Measurements from ENCODE around the gene CLEC16A.

The CLEC16A gene, protein sequence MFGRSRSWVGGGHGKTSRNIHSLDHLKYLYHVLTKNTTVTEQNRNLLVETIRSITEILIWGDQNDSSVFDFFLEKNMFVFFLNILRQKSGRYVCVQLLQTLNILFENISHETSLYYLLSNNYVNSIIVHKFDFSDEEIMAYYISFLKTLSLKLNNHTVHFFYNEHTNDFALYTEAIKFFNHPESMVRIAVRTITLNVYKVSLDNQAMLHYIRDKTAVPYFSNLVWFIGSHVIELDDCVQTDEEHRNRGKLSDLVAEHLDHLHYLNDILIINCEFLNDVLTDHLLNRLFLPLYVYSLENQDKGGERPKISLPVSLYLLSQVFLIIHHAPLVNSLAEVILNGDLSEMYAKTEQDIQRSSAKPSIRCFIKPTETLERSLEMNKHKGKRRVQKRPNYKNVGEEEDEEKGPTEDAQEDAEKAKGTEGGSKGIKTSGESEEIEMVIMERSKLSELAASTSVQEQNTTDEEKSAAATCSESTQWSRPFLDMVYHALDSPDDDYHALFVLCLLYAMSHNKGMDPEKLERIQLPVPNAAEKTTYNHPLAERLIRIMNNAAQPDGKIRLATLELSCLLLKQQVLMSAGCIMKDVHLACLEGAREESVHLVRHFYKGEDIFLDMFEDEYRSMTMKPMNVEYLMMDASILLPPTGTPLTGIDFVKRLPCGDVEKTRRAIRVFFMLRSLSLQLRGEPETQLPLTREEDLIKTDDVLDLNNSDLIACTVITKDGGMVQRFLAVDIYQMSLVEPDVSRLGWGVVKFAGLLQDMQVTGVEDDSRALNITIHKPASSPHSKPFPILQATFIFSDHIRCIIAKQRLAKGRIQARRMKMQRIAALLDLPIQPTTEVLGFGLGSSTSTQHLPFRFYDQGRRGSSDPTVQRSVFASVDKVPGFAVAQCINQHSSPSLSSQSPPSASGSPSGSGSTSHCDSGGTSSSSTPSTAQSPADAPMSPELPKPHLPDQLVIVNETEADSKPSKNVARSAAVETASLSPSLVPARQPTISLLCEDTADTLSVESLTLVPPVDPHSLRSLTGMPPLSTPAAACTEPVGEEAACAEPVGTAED

GRCh38 chr16:10944249-10945064, at the start of gene CLEC16A:
Gene CLEC16A, plus strand, starts transcription at chr16:10944564. Its CDS starts 154 bp downstream, at chr16:10944718.
- peak; percentile 84 for DNase-seq

DNA sequence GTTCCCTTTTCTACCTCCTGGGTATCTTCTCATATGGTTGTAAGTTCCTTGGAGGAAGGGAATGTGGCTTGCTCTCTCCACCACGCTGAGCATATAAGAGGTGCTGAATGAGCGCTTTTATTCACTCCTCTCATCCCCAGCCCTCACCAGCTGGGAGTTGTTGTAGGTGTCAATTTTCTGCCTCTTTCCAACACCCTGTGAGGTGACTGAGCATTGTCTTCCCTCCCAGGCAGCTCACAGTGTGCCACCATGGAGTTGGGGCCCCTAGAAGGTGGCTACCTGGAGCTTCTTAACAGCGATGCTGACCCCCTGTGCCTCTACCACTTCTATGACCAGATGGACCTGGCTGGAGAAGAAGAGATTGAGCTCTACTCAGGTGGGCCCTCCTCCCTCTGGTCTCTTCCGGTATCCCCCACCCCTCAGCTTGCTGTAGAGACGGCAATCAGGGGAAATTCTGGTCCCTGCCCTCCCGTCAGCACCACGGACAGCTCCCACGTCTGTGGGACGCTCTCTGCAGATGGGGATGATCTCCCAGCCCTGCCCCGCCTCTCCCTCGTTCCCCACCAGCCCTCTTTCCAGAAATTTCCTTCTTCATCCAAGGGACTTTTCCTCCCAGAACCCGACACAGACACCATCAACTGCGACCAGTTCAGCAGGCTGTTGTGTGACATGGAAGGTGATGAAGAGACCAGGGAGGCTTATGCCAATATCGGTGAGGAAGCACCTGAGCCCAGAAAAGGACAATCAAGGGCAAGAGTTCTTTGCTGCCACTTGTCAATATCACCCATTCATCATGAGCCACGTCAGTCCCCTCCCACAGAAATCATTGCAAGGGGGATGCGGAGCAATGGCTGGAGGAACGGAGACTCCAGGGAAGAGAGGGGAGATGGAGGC, 49.1 kb upstream of the CLEC16A start:
- DNase-seq = no peak

- DNase-seq = no peak
These were observed 48.2 kb upstream of the CLEC16A start for GRCh38 chr16:10896165-10896564.

GRCh38 chr16:10896723-10897122, 47.6 kb upstream of the CLEC16A start:
- DNase-seq = no peak

DNA sequence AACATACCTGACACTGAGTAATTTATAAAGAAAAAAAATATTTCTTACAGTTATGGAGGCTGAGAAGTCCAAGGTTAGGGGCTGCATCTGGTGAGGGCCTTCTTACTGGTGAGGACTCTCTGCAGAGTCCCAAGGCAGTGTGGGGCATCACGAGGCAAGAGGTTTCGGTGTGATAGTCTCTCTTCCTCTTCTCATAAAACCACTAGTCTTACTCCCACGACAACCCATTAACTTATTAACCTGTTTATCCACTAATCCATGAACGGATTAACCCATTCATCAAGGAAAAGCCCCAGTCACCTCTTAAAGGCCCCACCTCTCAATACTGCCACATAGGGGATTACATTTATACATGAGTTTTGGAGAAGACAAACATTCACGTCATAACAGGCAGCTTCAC, 47.2 kb upstream of the CLEC16A start:
- DNase-seq = no peak

- DNase-seq = no peak
These were observed 41.4 kb upstream of the CLEC16A start for GRCh38 chr16:10902999-10903398.

GRCh38 chr16:10906482-10906881, 37.9 kb upstream of the CLEC16A start:
- DNase-seq = no peak

DNA sequence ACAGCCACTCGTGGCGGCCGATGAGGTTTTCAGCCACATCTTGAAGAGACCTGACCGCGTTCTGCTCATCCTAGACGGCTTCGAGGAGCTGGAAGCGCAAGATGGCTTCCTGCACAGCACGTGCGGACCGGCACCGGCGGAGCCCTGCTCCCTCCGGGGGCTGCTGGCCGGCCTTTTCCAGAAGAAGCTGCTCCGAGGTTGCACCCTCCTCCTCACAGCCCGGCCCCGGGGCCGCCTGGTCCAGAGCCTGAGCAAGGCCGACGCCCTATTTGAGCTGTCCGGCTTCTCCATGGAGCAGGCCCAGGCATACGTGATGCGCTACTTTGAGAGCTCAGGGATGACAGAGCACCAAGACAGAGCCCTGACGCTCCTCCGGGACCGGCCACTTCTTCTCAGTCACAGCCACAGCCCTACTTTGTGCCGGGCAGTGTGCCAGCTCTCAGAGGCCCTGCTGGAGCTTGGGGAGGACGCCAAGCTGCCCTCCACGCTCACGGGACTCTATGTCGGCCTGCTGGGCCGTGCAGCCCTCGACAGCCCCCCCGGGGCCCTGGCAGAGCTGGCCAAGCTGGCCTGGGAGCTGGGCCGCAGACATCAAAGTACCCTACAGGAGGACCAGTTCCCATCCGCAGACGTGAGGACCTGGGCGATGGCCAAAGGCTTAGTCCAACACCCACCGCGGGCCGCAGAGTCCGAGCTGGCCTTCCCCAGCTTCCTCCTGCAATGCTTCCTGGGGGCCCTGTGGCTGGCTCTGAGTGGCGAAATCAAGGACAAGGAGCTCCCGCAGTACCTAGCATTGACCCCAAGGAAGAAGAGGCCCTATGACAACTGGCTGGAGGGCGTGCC, 37.2 kb upstream of the CLEC16A start:
- DNase-seq = no peak

DNA sequence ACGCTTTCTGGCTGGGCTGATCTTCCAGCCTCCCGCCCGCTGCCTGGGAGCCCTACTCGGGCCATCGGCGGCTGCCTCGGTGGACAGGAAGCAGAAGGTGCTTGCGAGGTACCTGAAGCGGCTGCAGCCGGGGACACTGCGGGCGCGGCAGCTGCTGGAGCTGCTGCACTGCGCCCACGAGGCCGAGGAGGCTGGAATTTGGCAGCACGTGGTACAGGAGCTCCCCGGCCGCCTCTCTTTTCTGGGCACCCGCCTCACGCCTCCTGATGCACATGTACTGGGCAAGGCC, 36.7 kb upstream of the CLEC16A start:
- DNase-seq = no peak

GRCh38 chr16:10911267-10911666, 33.1 kb upstream of the CLEC16A start:
- DNase-seq = no peak

DNA sequence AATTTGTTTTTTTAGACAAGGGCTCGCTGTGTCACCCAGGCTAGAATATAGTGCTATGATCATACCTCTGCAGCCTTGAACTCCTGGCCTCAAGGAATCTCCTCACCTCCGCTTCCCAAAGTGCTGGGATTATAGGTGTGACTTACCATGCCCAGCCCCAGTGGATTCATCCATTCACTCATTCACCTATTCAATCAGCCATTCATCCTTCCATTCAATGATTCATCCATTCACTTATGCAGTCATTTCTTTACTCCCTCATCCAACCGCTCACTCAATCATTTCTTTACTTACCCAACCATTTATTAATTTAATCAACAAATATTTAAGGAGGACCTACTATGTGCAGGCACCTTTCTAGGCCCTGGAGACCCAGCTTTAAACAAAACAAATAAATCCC, 27.8 kb upstream of the CLEC16A start:
- no peak for DNase-seq

- DNase-seq = no peak
These were observed 25.9 kb upstream of the CLEC16A start for GRCh38 chr16:10918294-10919002.

GRCh38 chr16:10919003-10919351, 25.4 kb upstream of the CLEC16A start:
- DNase-seq = no peak

DNA sequence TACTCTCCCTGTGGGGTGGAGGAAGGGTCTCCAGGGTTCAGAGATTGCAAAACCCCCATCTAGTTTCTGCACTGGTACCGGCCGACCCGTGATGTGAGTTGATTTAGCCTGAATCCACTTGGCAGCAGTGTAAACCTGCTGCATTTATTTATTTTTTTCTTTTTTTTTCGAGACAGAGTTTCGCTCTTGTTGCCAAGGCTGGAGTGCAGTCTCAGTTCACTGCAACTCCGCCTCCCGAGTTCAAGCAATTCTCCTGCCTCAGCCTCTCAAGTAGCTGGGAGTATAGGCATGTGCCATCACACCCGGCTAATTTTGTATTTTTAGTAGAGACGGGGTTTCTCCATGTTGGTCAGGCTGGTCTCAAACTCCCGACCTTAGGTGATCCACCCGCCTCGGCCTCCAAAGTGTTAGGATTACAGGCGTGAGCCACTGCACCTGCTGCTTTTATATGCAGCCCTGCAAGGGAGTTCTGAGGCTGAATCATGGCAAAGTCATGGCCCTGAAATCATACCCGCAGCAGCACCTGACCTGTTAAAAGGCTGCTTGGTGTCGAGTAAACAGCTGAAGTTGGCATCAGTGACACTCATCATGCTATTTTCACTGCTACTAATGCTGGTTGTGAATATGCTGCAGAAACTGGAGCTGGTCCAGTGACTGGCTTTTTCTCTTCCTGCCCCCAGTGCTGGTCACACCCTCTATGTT, 23.5 kb upstream of the CLEC16A start:
- DNase-seq = no peak

DNA sequence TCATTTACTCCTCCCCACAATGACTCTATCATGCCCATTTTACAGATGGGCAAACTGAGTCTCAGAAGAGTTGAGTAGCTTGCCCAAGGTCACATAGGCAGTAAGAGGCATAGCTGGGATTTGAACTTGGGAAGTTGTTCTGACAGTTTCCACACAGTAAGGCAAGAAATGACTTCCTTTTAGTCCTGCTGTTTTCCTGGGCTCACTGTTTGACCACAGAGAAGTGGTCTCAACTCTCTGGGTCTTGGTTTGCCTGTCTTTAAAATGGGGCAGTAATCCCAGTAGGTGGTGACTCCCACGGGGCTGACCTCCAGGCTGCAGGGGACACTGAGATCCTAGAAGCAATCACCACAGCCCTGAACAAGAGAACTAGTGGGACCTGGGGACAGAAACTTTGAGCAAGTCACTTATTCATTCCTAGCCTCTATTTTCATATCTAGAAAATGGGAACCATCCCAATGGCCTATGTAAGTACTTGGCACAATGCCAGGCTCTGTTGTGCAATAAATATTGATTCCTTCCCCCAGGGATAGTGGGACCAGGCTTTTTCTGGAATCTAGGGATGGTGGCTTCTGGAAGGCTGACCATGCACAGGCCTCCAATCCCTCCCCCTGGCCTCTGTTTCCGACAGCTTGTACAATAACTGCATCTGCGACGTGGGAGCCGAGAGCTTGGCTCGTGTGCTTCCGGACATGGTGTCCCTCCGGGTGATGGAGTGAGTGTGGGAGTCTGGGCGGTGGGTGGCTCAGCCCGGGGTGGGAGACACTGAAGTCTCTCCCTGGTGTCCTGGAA, 22.6 kb upstream of the CLEC16A start:
- no peak for DNase-seq

- no peak for DNase-seq
These were observed 21.8 kb upstream of the CLEC16A start for GRCh38 chr16:10922328-10923145.

DNA sequence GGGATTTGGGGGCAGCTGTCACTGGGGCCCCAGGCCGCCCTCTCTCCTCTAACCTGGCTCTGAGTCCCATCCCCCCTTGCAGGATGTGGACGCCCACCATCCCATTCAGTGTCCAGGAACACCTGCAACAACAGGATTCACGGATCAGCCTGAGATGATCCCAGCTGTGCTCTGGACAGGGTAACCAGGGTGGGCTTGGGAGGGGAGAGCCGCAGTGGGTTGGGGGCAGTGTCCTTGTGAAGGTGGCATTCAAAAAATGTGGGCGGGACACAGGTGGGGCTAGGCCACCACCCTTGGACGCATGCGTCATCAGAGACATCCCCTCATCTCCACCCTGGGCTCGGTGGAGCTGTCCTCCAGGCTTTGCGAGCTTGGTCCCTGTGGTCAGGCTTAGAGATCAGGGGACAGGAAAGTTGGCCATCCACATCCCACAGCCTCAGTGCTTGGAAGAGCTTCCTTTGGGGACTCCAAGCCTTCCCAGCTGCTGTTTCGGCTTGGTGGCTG, 21.2 kb upstream of the CLEC16A start:
- no peak for DNase-seq

Data from cortex of kidney (tissue), 1 donor.